Astrocyte (in vitro differentiated cells and primary cell): ENCODE results near the gene S100A1. TPM values are rescaled to one million over a fixed set of nuclear protein-coding genes. Genes with fewer than 3 reads are reported as not detected.
"Not testable (repeated sequence)": the region's sequence is repeated elsewhere in the genome, so short reads cannot be mapped to it uniquely, and the experiment has no call there.

Experiments used
- DNase-seq: peaks from one replicate; pipeline ENCODE4 v3.0.0-alpha.2; 2010; ENCODE audit warnings: low read depth
- FAIRE-seq: peaks from 2 replicates; lab custom pipeline; 2011; peaks lifted over from hg19 to GRCh38; lab: Jason Lieb, UNC
- H2AFZ ChIP-seq: 2 replicates; pipeline ENCODE4 v1.6.0; 2012; ENCODE audit warnings: low read depth, low read length, inconsistent platforms
- H3K27ac ChIP-seq: 2 replicates; pipeline ENCODE4 v1.5.1; 2011; ENCODE audit warnings: low read depth, low read length, inconsistent platforms
- H3K27me3 ChIP-seq: 2 replicates; pipeline ENCODE4 v1.6.0; 2011; ENCODE audit warnings: low read length, inconsistent platforms; ENCODE audit not compliant: insufficient read depth
- H3K36me3 ChIP-seq: 2 replicates; pipeline ENCODE4 v1.5.1; 2011; ENCODE audit warnings: low read length, inconsistent platforms; ENCODE audit not compliant: insufficient read depth
- H3K4me1 ChIP-seq: 2 replicates; pipeline ENCODE4 v1.5.1; 2011; ENCODE audit warnings: low read length, inconsistent platforms; ENCODE audit not compliant: insufficient read depth
- H3K4me2 ChIP-seq: 2 replicates; pipeline ENCODE4 v1.6.0; 2012; ENCODE audit warnings: low read length, inconsistent platforms
- H3K4me3 ChIP-seq: 2 replicates; pipeline ENCODE4 v1.5.1; 2011; ENCODE audit warnings: low read depth, mild to moderate bottlenecking, low read length, inconsistent platforms; ENCODE audit not compliant: insufficient read depth
- H3K79me2 ChIP-seq: 2 replicates; pipeline ENCODE4 v1.6.0; 2012; ENCODE audit warnings: mild to moderate bottlenecking, low read length, inconsistent platforms; ENCODE audit not compliant: insufficient read depth
- H3K9ac ChIP-seq: 2 replicates; pipeline ENCODE4 v1.6.0; 2012; ENCODE audit warnings: mild to moderate bottlenecking, low read length, inconsistent platforms
- H3K9me3 ChIP-seq: 2 replicates; pipeline ENCODE4 v1.5.1; 2012; ENCODE audit warnings: low read depth, mild to moderate bottlenecking, low read length, inconsistent platforms; ENCODE audit not compliant: insufficient read depth
- H4K20me1 ChIP-seq: 2 replicates; pipeline ENCODE4 v1.6.0; 2012; ENCODE audit warnings: low read length, inconsistent platforms; ENCODE audit not compliant: insufficient read depth
- H3K27ac Mint-ChIP-seq: one replicate; pipeline ENCODE4 v1.8.0; 2021; ENCODE audit warnings: mild to moderate bottlenecking, mixed read lengths; ENCODE audit not compliant: unreplicated experiment
- H3K27me3 Mint-ChIP-seq: one replicate; pipeline ENCODE4 v1.8.0; 2021; ENCODE audit warnings: low read depth, mixed read lengths; ENCODE audit not compliant: unreplicated experiment
- H3K36me3 Mint-ChIP-seq: one replicate; pipeline ENCODE4 v1.8.0; 2021; ENCODE audit warnings: low read depth, mixed read lengths; ENCODE audit not compliant: unreplicated experiment
- H3K4me1 Mint-ChIP-seq: one replicate; pipeline ENCODE4 v1.8.0; 2021; ENCODE audit warnings: low read depth, mixed read lengths; ENCODE audit not compliant: unreplicated experiment
- H3K4me3 Mint-ChIP-seq: one replicate; pipeline ENCODE4 v1.8.0; 2021; ENCODE audit warnings: mild to moderate bottlenecking, moderate library complexity, mixed read lengths; ENCODE audit not compliant: unreplicated experiment
- H3K9me3 Mint-ChIP-seq: one replicate; pipeline ENCODE4 v1.8.0; 2021; ENCODE audit warnings: mild to moderate bottlenecking, mixed read lengths; ENCODE audit not compliant: unreplicated experiment
- CTCF ChIP-seq: IDR thresholded peaks from 2 replicates; pipeline ENCODE4 v1.5.1; 2011; ENCODE audit warnings: low read depth, mild to moderate bottlenecking, inconsistent platforms, low read length, moderate library complexity; ENCODE audit not compliant: insufficient read depth
- EZH2 ChIP-seq: IDR thresholded peaks from 2 replicates; pipeline ENCODE4 v1.6.1; 2012; ENCODE audit warnings: mild to moderate bottlenecking, low read length, inconsistent platforms; ENCODE audit not compliant: insufficient read depth
- total RNA-seq: library from RNA; stranded (reverse); gene quantifications from 2 replicates; pipeline ENCODE4 v1.2.1, GENCODE V29; 2021

Gene S100A1
- total RNA-seq, 1 donor from 2014 or later = 1.7 TPM

GRCh38 chr1:153667439-153667838 is 39.2 kb downstream of the S100A1 start:
- H3K9me3 ChIP-seq = no peaks in the 10 kb centered on the region
- peaks cover 63% of the 10 kb centered on the region for H3K36me3 ChIP-seq
- peaks cover 12% of the 10 kb centered on the region for H3K36me3 Mint-ChIP-seq
- H3K4me1 Mint-ChIP-seq = peaks cover 11% of the 10 kb centered on the region
- H3K27ac ChIP-seq = no peak overlapping the region
- no peak overlapping the region for H3K4me3 ChIP-seq
- H2AFZ ChIP-seq = no peak overlapping the region
- no peak for DNase-seq
- no peak overlapping the region for H3K4me2 ChIP-seq
- H3K9me3 Mint-ChIP-seq = no peaks in the 10 kb centered on the region
- TF ChIP-seq CTCF (no peak), EZH2 (no peak)
- peaks cover 53% of the 10 kb centered on the region for H4K20me1 ChIP-seq
- H3K79me2 ChIP-seq = peaks cover 49% of the 10 kb centered on the region
- no peak overlapping the region for H3K27ac Mint-ChIP-seq
- no peaks in the 10 kb centered on the region for H3K27me3 Mint-ChIP-seq
- no peaks in the 10 kb centered on the region for H3K27me3 ChIP-seq
- no peak for FAIRE-seq
- H3K4me1 ChIP-seq = peaks cover 17% of the 10 kb centered on the region
- H3K9ac ChIP-seq = peak overlapping the region; percentile 9
- no peak overlapping the region for H3K4me3 Mint-ChIP-seq

GRCh38 chr1:153668672-153669071 is 40.4 kb downstream of the S100A1 start:
- Mint-ChIP-seq H3K4me1 (peaks cover 11% of the 10 kb centered on the region), H3K36me3 (peaks cover 12% of the 10 kb centered on the region)
- not testable (repeated sequence) for DNase-seq, H3K9me3 Mint-ChIP-seq, H3K27ac ChIP-seq, H3K4me3 Mint-ChIP-seq, H3K9me3 ChIP-seq, H3K27me3 ChIP-seq, H3K27me3 Mint-ChIP-seq, FAIRE-seq, H2AFZ ChIP-seq, H3K4me3 ChIP-seq, H3K9ac ChIP-seq, H3K27ac Mint-ChIP-seq
- Histone ChIP-seq H4K20me1 (peaks cover 46% of the 10 kb centered on the region), H3K79me2 (peaks cover 49% of the 10 kb centered on the region), H3K36me3 (peaks cover 51% of the 10 kb centered on the region), H3K4me2 (peak overlapping the region; percentile 97), H3K4me1 (peaks cover 17% of the 10 kb centered on the region)

GRCh38 chr1:153669606-153670005 is 41.4 kb downstream of the S100A1 start:
- Mint-ChIP-seq H3K4me1 (peaks cover 11% of the 10 kb centered on the region), H3K27me3 (no peaks in the 10 kb centered on the region), H3K4me3 (no peak overlapping the region), H3K27ac (no peak overlapping the region), H3K9me3 (no peaks in the 10 kb centered on the region), H3K36me3 (peaks cover 11% of the 10 kb centered on the region)
- Histone ChIP-seq H3K79me2 (peaks cover 49% of the 10 kb centered on the region), H3K27me3 (no peaks in the 10 kb centered on the region), H3K4me3 (peak overlapping the region; percentile 94), H3K4me1 (peaks cover 17% of the 10 kb centered on the region), H3K9me3 (no peaks in the 10 kb centered on the region), H4K20me1 (peaks cover 46% of the 10 kb centered on the region), H3K27ac (no peak overlapping the region), H3K9ac (peak overlapping the region; percentile 97), H2AFZ (no peak overlapping the region), H3K4me2 (peak overlapping the region; percentile 97), H3K36me3 (peaks cover 43% of the 10 kb centered on the region)
- TF ChIP-seq CTCF = no peak
- no peak for TF ChIP-seq EZH2
- FAIRE-seq (no peak), DNase-seq (no peak)
